ENCODE data around the gene FGGY.

DNA sequence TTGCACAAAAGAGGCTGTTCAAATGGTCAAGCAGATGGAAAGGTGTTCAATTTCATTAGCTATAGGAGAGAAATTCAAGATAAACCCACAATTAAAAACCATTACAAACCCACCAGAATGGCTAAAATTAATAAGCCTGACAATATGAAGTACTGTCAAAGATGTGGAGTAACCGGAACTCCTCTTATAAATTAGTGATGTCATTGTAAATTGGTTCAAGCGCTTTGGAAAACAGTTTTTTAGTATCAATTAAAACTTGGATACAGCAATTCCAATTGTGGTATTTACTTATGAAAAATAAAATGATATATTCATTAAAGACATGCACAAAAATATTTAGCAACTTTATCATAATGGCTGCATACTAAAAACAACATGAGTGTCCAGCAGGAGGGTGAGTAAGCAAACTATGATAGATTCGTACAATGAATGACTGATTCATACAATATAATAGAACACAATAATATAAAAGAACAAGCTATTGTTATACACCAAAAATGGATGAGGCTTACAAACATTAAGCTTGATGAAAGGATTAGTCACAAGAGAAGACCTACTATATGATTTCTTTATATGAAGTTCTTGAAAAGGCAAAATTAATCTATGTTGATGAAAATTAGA is 38.4 kb upstream of the FGGY start:
- TF ChIP-seq, protein P1, sequence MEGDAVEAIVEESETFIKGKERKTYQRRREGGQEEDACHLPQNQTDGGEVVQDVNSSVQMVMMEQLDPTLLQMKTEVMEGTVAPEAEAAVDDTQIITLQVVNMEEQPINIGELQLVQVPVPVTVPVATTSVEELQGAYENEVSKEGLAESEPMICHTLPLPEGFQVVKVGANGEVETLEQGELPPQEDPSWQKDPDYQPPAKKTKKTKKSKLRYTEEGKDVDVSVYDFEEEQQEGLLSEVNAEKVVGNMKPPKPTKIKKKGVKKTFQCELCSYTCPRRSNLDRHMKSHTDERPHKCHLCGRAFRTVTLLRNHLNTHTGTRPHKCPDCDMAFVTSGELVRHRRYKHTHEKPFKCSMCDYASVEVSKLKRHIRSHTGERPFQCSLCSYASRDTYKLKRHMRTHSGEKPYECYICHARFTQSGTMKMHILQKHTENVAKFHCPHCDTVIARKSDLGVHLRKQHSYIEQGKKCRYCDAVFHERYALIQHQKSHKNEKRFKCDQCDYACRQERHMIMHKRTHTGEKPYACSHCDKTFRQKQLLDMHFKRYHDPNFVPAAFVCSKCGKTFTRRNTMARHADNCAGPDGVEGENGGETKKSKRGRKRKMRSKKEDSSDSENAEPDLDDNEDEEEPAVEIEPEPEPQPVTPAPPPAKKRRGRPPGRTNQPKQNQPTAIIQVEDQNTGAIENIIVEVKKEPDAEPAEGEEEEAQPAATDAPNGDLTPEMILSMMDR (IDR thresholded peaks at IDR 0.05) = no peak
- TF ChIP-seq POLR2A (IDR thresholded peaks at IDR 0.05) = no peak
